ENCODE data around the gene ACVR1.

The ACVR1 gene

GRCh38 chr2:157787364-157787938, 88.7 kb downstream of the ACVR1 start:
- no peak for DNase-seq (ENCODE audit: low read depth)
- H3K4me3 ChIP-seq (ENCODE audit: low read depth, low read length), result no peak overlapping the region
- TF ChIP-seq, protein P1, sequence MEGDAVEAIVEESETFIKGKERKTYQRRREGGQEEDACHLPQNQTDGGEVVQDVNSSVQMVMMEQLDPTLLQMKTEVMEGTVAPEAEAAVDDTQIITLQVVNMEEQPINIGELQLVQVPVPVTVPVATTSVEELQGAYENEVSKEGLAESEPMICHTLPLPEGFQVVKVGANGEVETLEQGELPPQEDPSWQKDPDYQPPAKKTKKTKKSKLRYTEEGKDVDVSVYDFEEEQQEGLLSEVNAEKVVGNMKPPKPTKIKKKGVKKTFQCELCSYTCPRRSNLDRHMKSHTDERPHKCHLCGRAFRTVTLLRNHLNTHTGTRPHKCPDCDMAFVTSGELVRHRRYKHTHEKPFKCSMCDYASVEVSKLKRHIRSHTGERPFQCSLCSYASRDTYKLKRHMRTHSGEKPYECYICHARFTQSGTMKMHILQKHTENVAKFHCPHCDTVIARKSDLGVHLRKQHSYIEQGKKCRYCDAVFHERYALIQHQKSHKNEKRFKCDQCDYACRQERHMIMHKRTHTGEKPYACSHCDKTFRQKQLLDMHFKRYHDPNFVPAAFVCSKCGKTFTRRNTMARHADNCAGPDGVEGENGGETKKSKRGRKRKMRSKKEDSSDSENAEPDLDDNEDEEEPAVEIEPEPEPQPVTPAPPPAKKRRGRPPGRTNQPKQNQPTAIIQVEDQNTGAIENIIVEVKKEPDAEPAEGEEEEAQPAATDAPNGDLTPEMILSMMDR (conservative IDR thresholded peaks at IDR 0.05; ENCODE audit: low read depth, low read length), result no peak

GRCh38 chr2:157786663-157787363, 89.3 kb downstream of the ACVR1 start:
- no peak for DNase-seq (ENCODE audit: low read depth)
- TF ChIP-seq, protein P1 (conservative IDR thresholded peaks at IDR 0.05; ENCODE audit: low read depth, low read length), result no peak

DNA sequence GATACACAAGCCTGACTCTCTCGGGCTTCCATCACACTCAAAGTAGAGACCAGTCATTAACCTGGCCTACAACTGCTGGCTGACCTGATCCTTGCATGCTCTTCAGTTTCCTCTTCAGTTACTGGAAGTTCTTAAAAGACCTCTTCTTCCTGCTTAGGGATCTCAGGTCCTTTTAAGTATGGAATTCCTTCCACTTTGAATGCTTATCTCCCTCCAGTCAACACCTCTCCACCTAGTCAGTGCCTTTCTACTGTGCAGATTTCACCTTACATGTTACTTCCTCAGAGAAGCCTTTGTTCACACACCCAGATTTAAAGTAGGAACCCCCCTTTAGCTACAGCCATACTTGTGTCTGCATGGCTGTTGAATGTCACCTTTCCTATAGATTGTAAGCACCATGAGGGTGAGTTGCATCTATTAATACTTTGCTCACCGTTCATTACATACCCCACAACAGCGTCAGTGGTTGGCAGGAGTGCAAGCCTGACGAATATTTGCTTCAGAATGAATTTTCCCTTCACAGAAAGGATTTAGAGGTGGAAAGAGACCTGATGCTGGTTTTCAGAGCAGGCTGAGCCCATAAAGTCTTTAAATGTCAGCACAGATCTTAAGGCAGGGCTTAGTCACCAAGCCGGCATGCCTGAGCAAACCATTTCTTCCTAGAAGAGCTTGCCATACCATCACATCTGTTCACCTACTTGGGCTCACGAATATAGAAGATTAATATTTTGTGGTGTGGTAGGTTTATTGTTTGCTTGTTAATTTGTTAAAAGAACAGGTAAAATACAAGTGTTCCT, 90.1 kb downstream of the ACVR1 start:
- H3K4me3 ChIP-seq (ENCODE audit: low read depth, low read length), result no peak overlapping the region
- DNase-seq (ENCODE audit: low read depth), result peak; percentile 42
- TF ChIP-seq, protein P1 (conservative IDR thresholded peaks at IDR 0.05; ENCODE audit: low read depth, low read length), result no peak

More at GRCh38 chr2:157786663-157787363, 89.3 kb downstream of the ACVR1 start:
- no peak overlapping the region for H3K4me3 ChIP-seq (ENCODE audit: low read depth, low read length)

DNA sequence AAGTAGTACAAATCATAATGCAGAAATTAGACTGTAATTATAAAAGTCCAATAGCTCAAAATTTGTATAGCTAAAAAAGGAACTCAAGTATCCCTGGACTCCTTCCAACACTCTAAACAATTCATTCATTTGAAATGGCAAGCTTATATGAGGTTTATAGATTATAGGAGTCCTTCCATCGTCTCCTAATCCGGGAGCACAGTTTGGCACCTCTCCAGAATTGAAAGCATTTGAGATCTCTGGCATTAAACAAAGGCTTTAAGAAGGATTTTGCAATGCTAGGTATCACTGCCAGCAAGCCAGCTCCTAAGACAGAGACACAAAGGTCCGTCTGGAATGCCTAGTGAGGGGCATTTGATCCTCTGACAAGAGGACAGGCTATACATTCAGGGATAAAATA, 90.9 kb downstream of the ACVR1 start:
- DNase-seq (ENCODE audit: low read depth), result peak; percentile 45
- TF ChIP-seq, protein P1 (conservative IDR thresholded peaks at IDR 0.05; ENCODE audit: low read depth, low read length), result no peak
- H3K4me3 ChIP-seq (ENCODE audit: low read depth, low read length), result no peak overlapping the region

DNA sequence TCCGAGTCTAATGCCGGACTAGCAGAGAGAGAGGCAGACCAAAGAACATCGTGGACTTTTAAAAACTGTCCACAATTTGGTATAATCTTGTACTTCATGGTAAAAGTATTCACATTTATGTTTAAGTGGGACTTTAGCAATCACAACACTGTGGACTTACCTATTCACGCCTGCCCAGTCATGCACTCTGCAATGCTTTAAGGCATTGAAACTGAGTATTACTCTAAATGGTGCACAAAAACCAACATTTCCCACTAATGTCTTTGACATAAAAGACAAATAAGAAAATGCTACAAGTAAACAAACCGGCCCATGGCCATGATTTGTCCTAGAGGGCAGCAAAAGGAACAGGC, 91.3 kb downstream of the ACVR1 start:
- TF ChIP-seq, protein P1 (conservative IDR thresholded peaks at IDR 0.05; ENCODE audit: low read depth, low read length), result peak; percentile 2
- H3K4me3 ChIP-seq (ENCODE audit: low read depth, low read length), result no peak overlapping the region
- DNase-seq (ENCODE audit: low read depth), result peak; percentile 22

DNA sequence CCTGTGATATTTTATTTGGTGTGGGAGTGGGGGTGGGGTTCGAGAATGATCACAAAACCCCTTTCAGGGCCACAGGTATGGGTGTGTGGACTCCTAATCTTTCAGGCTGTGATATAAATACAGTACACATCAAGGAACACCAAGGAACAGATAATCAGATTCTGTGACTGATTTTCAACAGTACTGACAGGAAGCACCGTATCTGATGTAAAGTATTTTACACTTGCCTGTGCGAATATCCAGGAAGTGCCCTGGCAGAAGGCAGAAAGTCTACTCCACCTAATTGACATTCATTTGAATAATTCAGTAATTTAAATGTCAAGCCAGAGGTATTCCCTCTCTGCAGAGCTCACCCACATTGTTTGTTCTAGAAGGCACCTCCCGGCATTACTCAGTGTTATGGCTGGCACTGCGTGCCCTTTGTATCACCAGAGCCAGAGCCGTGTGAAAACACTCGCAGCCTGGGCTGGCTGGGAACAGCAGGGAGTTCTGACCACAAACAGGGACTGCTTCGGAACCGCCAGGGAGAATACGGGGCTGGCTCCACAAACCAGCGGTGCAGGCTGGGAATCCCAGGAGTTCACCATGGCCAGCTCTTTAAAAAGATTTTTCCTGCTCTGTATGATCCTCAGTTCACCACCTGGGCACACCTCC, 91.8 kb downstream of the ACVR1 start:
- DNase-seq (ENCODE audit: low read depth), result peak; percentile 68
- no peak overlapping the region for H3K4me3 ChIP-seq (ENCODE audit: low read depth, low read length)

More for the DNA sequence above, 91.8 kb downstream of the ACVR1 start:
- TF ChIP-seq, protein P1 (conservative IDR thresholded peaks at IDR 0.05; ENCODE audit: low read depth, low read length), result no peak
